CD14-positive monocyte (primary cell): ENCODE data around the gene PTPN13. TPM values are rescaled to one million over a fixed set of nuclear protein-coding genes. Genes with fewer than 3 reads are reported as not detected.
"Not testable (repeated sequence)": the region's sequence is repeated elsewhere in the genome, so short reads cannot be mapped to it uniquely, and the experiment has no call there.

Experiments used
- DNase-seq, 3 donors: peaks; one replicate each; pipeline ENCODE4 v3.0.0-alpha.2; 2011 to 2022
- H2AFZ ChIP-seq: 2 replicates; pipeline ENCODE4 v1.6.0; 2012; ENCODE audit warnings: mild to moderate bottlenecking, low read depth, low read length, inconsistent platforms; ENCODE audit not compliant: insufficient read depth, poor library complexity, severe bottlenecking
- H3K27ac ChIP-seq, 2 donors: 1 replicate in 1 of 2; 2 replicates in 1 of 2; pipeline ENCODE4 v1.5.1; 2012 to 2013; ENCODE audit warnings: low read length in 2 of 2, control low read depth in 1 of 2, inconsistent platforms in 1 of 2, low read depth in 1 of 2, mild to moderate bottlenecking in 1 of 2
- H3K27me3 ChIP-seq, 2 donors: one replicate each; pipeline versions ENCODE4 v1.6.0 to v1.6.1; 2011 to 2013; ENCODE audit warnings: low read length in 2 of 2; ENCODE audit not compliant: control insufficient read depth in 2 of 2, insufficient read depth in 2 of 2
- H3K36me3 ChIP-seq, 2 donors: replicated peaks in 1 of 2; 1 replicate in 1 of 2; 2 replicates in 1 of 2; pipeline versions ENCODE4 v1.5.1 to v1.6.1; 2012 to 2013; ENCODE audit warnings: low read length in 2 of 2, control low read depth in 1 of 2, inconsistent platforms in 1 of 2, mild to moderate bottlenecking in 1 of 2; ENCODE audit not compliant: insufficient read depth in 2 of 2, control insufficient read depth in 1 of 2
- H3K4me1 ChIP-seq, 2 donors: 1 replicate in 1 of 2; 2 replicates in 1 of 2; pipeline versions ENCODE4 v1.5.1 to v1.6.1; 2012 to 2013; ENCODE audit warnings: low read length in 2 of 2, control low read depth in 1 of 2, inconsistent platforms in 1 of 2, mild to moderate bottlenecking in 1 of 2, moderate library complexity in 1 of 2; ENCODE audit not compliant: insufficient read depth in 2 of 2, control insufficient read depth in 1 of 2
- H3K4me2 ChIP-seq: replicated peaks from 2 replicates; pipeline ENCODE3; 2012; ENCODE audit warnings: low read length, moderate library complexity, mild to moderate bottlenecking; ENCODE audit not compliant: poor library complexity, severe bottlenecking; ENCODE audit errors: extremely low read depth
- H3K4me3 ChIP-seq, 3 experiments: fragments of 200-600 bp in 1 of 3; sonication (generic) in 1 of 3; replicated peaks in 1 of 3; 1 replicate in 2 of 3; 2 replicates in 1 of 3; pipeline ENCODE4 v1.5.1; 2011 to 2013; ENCODE audit warnings: low read length in 3 of 3, mild to moderate bottlenecking in 3 of 3, control low read depth in 2 of 3, low read depth in 2 of 3, inconsistent platforms in 1 of 3, moderate library complexity in 1 of 3
- H3K79me2 ChIP-seq: 2 replicates; pipeline ENCODE4 v1.6.0; 2012; ENCODE audit warnings: mild to moderate bottlenecking, control low read depth, inconsistent platforms, low read length, moderate library complexity; ENCODE audit not compliant: insufficient read depth
- H3K9ac ChIP-seq: 2 replicates; pipeline ENCODE4 v1.6.0; 2017; ENCODE audit warnings: low read length, mild to moderate bottlenecking; ENCODE audit not compliant: insufficient read depth, poor library complexity, severe bottlenecking
- H3K9me3 ChIP-seq, 2 donors: replicated peaks in 1 of 2; 1 replicate in 1 of 2; 2 replicates in 1 of 2; pipeline versions ENCODE4 v1.5.1 to v1.6.1; 2012 to 2013; ENCODE audit warnings: low read length in 2 of 2, control low read depth in 1 of 2; ENCODE audit not compliant: control insufficient read depth in 1 of 2, insufficient read depth in 1 of 2
- H4K20me1 ChIP-seq: 2 replicates; pipeline ENCODE4 v1.6.0; 2012; ENCODE audit warnings: mild to moderate bottlenecking, low read length, control low read depth, moderate library complexity; ENCODE audit not compliant: insufficient read depth
- H3K27ac Mint-ChIP-seq, 7 donors: one replicate each; pipeline ENCODE4 v1.8.0; 2020; ENCODE audit warnings: mild to moderate bottlenecking in 7 of 7, mixed read lengths in 7 of 7, moderate library complexity in 6 of 7, inconsistent platforms in 2 of 7
- H3K27me3 Mint-ChIP-seq, 3 donors: one replicate each; pipeline ENCODE4 v1.8.0; 2021 to 2022; ENCODE audit warnings: low read depth in 3 of 3, mild to moderate bottlenecking in 3 of 3, mixed read lengths in 3 of 3, moderate library complexity in 3 of 3, inconsistent platforms in 1 of 3
- H3K36me3 Mint-ChIP-seq, 2 donors: one replicate each; pipeline ENCODE4 v1.8.0; 2020; ENCODE audit warnings: mixed read lengths in 2 of 2, inconsistent platforms in 1 of 2, mild to moderate bottlenecking in 1 of 2
- H3K4me1 Mint-ChIP-seq: one replicate; pipeline ENCODE4 v1.8.0; 2020; ENCODE audit warnings: mild to moderate bottlenecking, mixed read lengths
- H3K4me3 Mint-ChIP-seq, 2 donors: one replicate each; pipeline ENCODE4 v1.8.0; 2020; ENCODE audit warnings: mild to moderate bottlenecking in 2 of 2, mixed read lengths in 2 of 2, moderate library complexity in 1 of 2
- H3K9me3 Mint-ChIP-seq, 7 donors: one replicate each; pipeline ENCODE4 v1.8.0; 2020 to 2022; ENCODE audit warnings: mixed read lengths in 7 of 7, mild to moderate bottlenecking in 6 of 7, moderate library complexity in 6 of 7, inconsistent platforms in 2 of 7
- CTCF ChIP-seq: fragments of 200-600 bp; IDR thresholded peaks from one replicate; pipeline ENCODE4 v1.8.0; 2022; ENCODE audit warnings: antibody characterized with exemption, mild to moderate bottlenecking
- WGBS: methylation state at CpG from one replicate; pipeline ENCODE4 v1.1.5; 2013; ENCODE audit warnings: missing lambda C conversion rate; ENCODE audit not compliant: insufficient coverage; 5-methylcytosine and 5-hydroxymethylcytosine counted together
- intact Hi-C, 2 donors: fragments of 100-400 bp; cut with micrococcal nuclease; formaldehyde crosslinking; loops; one replicate each; pipeline versions ENCODE4 v1.15.0 to v1.15.1; 2023
- polyA plus RNA-seq, 3 donors: library from polyadenylated mRNA; depleted of rRNA in 1 of 3; unstranded in 2 of 3; stranded (reverse) in 1 of 3; fragments of 300-500 nt in 2 of 3; fragments of >200 nt in 1 of 3; fragmentation: Illumina TruSeq in 2 of 3; gene quantifications; 1 replicate in 2 of 3; 2 replicates in 1 of 3; pipeline ENCODE4 v1.2.3, GENCODE V29; 2012 to 2021

PTPN13 gene
- polyA plus RNA-seq, 3 donors, result 0.04 to 1.0 (median 0.35) TPM

GRCh38 chr4:86717651-86718050 lies 123.5 kb downstream of the PTPN13 start:
- Histone ChIP-seq H3K27ac (no peak overlapping the region), H3K79me2 (no peaks in the 10 kb centered on the region), H3K9me3 (no peaks in the 10 kb centered on the region), H3K4me3 (no peak overlapping the region), H3K9ac (no peak overlapping the region), H3K27me3 (no peaks in the 10 kb centered on the region), H3K4me2 (no peak overlapping the region), H4K20me1 (no peaks in the 10 kb centered on the region), H3K4me1 (no peaks in the 10 kb centered on the region), H3K36me3 (no peaks in the 10 kb centered on the region), H2AFZ (no peak overlapping the region)
- intact Hi-C loops, result no loop called here
- H3K4me1 Mint-ChIP-seq, result no peaks in the 10 kb centered on the region
- H3K4me3 Mint-ChIP-seq, result no peak overlapping the region
- H3K9me3 Mint-ChIP-seq, result peaks cover 0 to 7% (median 0%) of the 10 kb centered on the region in 7 donors
- peaks cover 0 to 3% (median 2%) of the 10 kb centered on the region in 3 donors for H3K27me3 Mint-ChIP-seq
- DNase-seq, result no peak
- TF ChIP-seq CTCF, result no peak
- H3K36me3 Mint-ChIP-seq, result no peaks in the 10 kb centered on the region
- no peak overlapping the region for H3K27ac Mint-ChIP-seq

DNA sequence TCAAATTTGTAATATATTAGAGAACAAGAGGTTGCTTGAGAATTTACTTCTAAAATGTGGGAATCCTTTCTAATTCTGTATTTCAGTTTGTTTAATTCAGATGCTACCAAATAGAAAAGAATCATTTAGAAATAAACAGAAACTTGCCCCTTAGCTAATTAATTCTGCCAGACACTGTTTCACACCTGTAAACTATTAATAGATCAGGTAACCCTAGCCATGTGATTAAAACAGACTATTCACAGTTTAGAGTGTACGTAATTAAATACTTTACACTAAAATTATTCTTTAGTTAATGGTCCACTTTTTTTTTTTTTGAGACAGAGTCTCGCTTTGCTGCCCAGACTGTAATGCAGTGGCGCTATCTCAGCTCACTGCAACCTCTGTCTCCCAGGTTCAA lies 124.0 kb downstream of the PTPN13 start:
- DNase-seq, result no peak

DNA sequence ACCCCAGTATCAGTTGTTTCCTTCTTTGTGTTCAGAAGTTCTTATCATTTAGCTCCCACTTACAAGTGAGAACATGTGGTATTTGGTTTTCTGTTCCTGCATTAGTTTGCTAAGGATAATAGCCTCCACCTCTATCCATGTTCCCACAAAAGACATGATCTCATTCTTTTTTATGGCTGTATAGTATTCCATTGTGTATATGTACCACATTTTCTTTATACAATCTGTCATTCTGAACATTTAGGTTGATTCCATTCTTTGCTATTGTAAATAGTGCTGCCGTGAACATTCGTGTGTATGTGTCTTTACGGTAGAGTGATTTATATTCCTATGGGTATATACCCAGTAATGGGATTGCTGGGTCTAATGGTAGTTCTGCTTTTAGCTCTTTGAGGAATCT lies 125.0 kb downstream of the PTPN13 start:
- H3K4me2 ChIP-seq, H3K27me3 ChIP-seq, H3K36me3 Mint-ChIP-seq, H3K4me1 Mint-ChIP-seq, H4K20me1 ChIP-seq, intact Hi-C loops, H3K9ac ChIP-seq, H3K4me3 ChIP-seq, H3K79me2 ChIP-seq, DNase-seq, H2AFZ ChIP-seq, H3K4me3 Mint-ChIP-seq, H3K9me3 ChIP-seq, H3K36me3 ChIP-seq, H3K4me1 ChIP-seq, H3K27me3 Mint-ChIP-seq, H3K27ac Mint-ChIP-seq, H3K9me3 Mint-ChIP-seq, H3K27ac ChIP-seq: not testable (repeated sequence)
- WGBS, result no CpG with 5 or more reads among the region's 3 CpGs

More for the DNA sequence above, 124.0 kb downstream of the PTPN13 start:
- peaks cover 0 to 7% (median 0%) of the 10 kb centered on the region in 7 donors for H3K9me3 Mint-ChIP-seq
- no peaks in the 10 kb centered on the region for H3K27me3 ChIP-seq
- peaks cover 0 to 3% (median 2%) of the 10 kb centered on the region in 3 donors for H3K27me3 Mint-ChIP-seq
- H3K4me1 ChIP-seq, result no peaks in the 10 kb centered on the region
- H3K9ac ChIP-seq, result no peak overlapping the region
- 100% methylated on average over 3 of the region's 3 CpGs for WGBS
- H3K4me2 ChIP-seq, result no peak overlapping the region
- H2AFZ ChIP-seq, result no peak overlapping the region
- no peak for TF ChIP-seq CTCF
- no peaks in the 10 kb centered on the region for H3K36me3 Mint-ChIP-seq
- H3K27ac Mint-ChIP-seq, result no peak overlapping the region
- H4K20me1 ChIP-seq, result no peaks in the 10 kb centered on the region
- no peaks in the 10 kb centered on the region for H3K4me1 Mint-ChIP-seq
- no peak overlapping the region for H3K4me3 Mint-ChIP-seq
- H3K27ac ChIP-seq, result no peak overlapping the region
- no peaks in the 10 kb centered on the region for H3K79me2 ChIP-seq
- no peaks in the 10 kb centered on the region for H3K36me3 ChIP-seq
- no peak overlapping the region for H3K4me3 ChIP-seq
- no peaks in the 10 kb centered on the region for H3K9me3 ChIP-seq
- intact Hi-C loops, result no loop called here
